ENCODE data around the gene BOLA1. TPM values are rescaled to one million over a fixed set of nuclear protein-coding genes. Genes with fewer than 3 reads are reported as not detected.
"Not testable (repeated sequence)": the region's sequence is repeated elsewhere in the genome, so short reads cannot be mapped to it uniquely, and the experiment has no call there.

The BOLA1 gene
- total RNA-seq, 2 donors from 2014 or later = 23.1 to 26.7 TPM

DNA sequence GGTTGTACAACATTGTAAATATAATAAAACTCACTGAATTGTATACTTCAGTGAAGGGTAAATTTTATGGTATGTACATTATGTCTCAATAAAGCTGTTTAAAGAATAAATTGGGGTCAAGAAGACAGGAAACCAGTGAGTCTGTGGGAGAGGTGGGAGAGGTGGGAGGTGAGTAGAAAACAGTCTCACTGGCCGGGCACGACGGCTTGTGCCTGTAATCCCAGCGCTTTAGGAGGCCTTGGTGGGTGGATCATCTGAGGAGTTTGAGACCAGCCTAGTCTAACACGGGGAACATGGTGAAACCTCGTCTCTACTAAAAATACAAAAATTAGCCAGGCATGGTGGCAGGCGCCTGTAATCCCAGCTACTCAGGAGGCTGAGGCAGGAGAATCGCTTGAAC is 33.1 kb downstream of the BOLA1 start:
- Mint-ChIP-seq H3K36me3 (ENCODE audit: low read depth) (peaks cover 5% of the 10 kb centered on the region), H3K9me3 (no peaks in the 10 kb centered on the region), H3K27ac (no peak overlapping the region), H3K4me3 (no peak overlapping the region), H3K27me3 (peaks cover 8% of the 10 kb centered on the region), H3K4me1 (peaks cover 28% of the 10 kb centered on the region)
- ATAC-seq (replicated peaks) = no peak

DNA sequence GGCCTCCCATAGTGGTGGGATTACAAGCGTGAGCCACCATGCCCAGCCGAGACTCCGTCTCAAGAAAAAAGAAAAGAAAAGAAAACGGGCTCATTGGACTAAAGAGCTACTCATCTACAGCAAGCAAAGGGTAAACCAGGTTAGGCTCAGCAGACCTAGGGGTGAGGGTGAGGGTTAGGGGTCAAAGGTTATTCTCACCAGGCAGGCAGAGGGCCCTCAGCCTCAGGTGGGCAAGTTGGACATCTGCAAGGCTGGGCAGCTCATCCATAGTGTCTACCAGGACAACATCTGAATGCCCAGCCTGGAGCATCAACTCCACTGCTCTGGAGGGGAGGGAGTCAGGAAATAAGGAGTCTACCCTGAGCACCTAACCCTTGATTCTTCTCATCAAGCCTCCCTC is 33.8 kb downstream of the BOLA1 start:
- H3K4me3 Mint-ChIP-seq = no peak overlapping the region
- H3K36me3 Mint-ChIP-seq (ENCODE audit: low read depth) = no peaks in the 10 kb centered on the region
- no peak for ATAC-seq (replicated peaks)
- peaks cover 33% of the 10 kb centered on the region for H3K4me1 Mint-ChIP-seq
- peaks cover 8% of the 10 kb centered on the region for H3K27me3 Mint-ChIP-seq
- no peaks in the 10 kb centered on the region for H3K9me3 Mint-ChIP-seq
- H3K27ac Mint-ChIP-seq = peak overlapping the region; percentile 23

DNA sequence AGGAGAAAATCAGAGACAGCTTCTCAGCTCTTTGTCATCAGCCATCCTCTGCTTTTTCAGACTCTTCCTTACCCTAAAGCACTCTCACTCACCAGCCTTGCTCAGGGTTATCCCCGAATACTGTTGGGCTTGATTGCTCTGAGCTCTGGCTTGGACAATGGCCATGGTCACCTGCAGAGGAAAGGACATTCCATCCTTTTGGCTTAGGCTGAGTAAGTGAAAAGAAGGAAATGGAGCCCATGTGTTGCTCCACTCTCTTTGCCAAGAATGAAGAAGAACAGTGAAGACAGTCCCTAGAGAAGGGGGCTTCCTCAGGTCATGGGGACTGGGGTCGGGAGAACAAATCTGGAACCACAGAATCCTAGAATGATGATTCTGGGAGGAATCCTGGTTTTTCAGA is 35.0 kb downstream of the BOLA1 start:
- Mint-ChIP-seq H3K27me3 (peaks cover 8% of the 10 kb centered on the region), H3K36me3 (ENCODE audit: low read depth) (no peaks in the 10 kb centered on the region), H3K27ac (peak overlapping the region; percentile 23), H3K9me3 (no peaks in the 10 kb centered on the region), H3K4me3 (no peak overlapping the region), H3K4me1 (peaks cover 30% of the 10 kb centered on the region)
- no peak for ATAC-seq (replicated peaks)

DNA sequence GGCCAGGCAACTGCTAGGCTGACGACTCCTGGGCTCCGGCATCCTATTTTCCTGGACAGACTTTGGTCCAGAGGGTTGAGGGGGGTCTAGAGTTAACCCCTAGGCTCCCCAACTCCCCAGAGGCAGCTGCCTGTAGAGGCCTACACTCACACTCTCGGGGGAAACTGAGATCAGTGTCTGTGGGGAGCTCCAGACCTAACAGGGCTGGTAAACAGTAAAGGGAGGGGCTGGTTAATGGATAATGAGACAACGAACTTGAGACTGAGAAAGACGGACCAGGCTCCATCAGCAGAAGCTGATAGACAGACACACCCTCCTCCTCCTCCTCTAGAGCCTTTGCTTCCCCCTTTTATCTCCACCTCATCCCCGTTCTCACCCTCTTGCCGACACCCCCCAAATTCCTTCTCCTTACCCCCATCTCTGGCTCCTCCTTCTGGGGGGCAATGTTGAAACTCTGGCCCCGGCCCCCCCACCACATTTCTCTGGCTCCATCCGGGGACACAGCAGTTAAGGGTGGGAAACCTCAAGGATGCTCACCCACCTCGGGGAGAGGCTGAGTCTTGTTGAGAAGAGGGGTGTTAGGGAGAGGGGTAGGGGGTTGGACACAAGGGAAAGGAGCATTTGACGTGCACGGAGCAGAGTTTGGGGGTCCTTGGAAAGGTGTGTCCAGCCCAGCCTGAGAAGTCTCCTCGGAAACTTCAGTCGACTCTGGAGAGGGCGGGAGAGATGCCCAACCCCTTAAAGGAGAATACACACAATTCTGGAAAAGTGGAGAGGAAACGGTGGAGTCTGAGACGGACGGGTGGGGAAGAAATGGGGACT is 37.0 kb downstream of the BOLA1 start, which contains the start of gene MTMR11:
TSS of gene MTMR11 (minus strand) at position 710 of the 822 bp plus-strand sequence. CDS start at position 478, 232 bp downstream.
- Mint-ChIP-seq H3K27me3 (peaks cover 5% of the 10 kb centered on the region), H3K4me1 (peaks cover 26% of the 10 kb centered on the region), H3K9me3 (no peaks in the 10 kb centered on the region), H3K36me3 (ENCODE audit: low read depth) (no peaks in the 10 kb centered on the region), H3K27ac (peak within 1 kb of the TSS; percentile 70), H3K4me3 (peak within 1 kb of the TSS; percentile 58)
- no peak for ATAC-seq (replicated peaks)

DNA sequence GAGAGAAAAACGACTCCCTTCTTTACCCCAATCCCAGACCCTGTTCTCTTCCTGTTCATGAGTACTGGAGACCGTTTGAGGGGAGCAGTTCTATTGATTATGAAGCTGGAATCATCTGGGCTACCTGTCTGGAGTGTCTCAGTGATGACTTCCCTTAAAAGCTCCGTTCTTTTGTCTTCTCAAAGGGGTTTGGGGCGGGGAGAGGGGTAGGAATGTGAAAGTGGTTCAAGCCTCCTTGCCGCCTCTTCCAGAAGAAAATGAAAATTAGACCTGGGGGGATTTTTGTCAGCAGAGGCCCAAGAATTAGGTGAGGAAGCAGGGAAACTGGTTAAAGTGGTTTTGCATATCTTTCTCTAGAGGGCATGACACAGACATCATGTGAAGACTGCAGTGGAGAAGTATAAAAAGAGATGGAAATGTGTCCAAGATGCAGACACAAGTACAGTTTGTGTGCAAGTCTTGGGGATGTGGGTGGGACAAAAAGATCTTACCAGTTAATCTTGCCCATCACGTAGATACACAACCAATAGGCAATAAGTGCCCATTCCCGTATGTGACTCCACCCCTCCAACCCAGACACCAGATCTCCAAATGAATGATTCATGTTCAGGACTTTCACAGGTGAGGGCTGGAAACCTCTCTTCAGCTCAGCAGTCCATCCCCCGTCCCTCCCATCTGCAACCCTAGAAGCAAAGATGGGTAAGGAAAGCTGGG is 37.8 kb downstream of the BOLA1 start:
- peak; percentile 19 for ATAC-seq (replicated peaks)
- H3K9me3 Mint-ChIP-seq = no peaks in the 10 kb centered on the region
- no peaks in the 10 kb centered on the region for H3K36me3 Mint-ChIP-seq (ENCODE audit: low read depth)
- peaks cover 19% of the 10 kb centered on the region for H3K4me1 Mint-ChIP-seq
- H3K4me3 Mint-ChIP-seq = peak overlapping the region; percentile 58
- peak overlapping the region; percentile 70 for H3K27ac Mint-ChIP-seq
- no peaks in the 10 kb centered on the region for H3K27me3 Mint-ChIP-seq

DNA sequence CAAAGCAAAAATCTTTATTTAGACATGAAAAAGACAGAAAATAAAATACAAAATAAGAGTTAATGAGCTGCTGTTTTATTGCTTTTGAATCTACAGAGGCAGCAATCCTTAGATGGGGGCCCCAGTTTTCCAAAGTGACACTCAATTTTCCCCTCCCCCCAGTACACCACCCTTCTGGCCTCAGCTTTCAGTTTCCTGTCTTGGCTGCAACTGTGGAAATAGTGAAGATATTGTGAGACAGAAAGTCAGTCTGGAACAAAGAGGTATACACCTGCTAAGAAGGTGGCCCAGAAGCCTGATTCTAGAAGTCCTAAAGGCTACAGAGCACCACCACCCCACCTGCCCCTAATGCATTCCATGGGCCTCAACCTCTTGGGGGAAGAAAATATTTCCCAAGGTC is 38.4 kb downstream of the BOLA1 start:
- Mint-ChIP-seq H3K27ac (peak overlapping the region; percentile 70), H3K4me3 (peak overlapping the region; percentile 58), H3K27me3 (no peaks in the 10 kb centered on the region), H3K4me1 (peaks cover 19% of the 10 kb centered on the region), H3K9me3 (no peaks in the 10 kb centered on the region), H3K36me3 (ENCODE audit: low read depth) (no peaks in the 10 kb centered on the region)
- peak; percentile 31 for ATAC-seq (replicated peaks)

DNA sequence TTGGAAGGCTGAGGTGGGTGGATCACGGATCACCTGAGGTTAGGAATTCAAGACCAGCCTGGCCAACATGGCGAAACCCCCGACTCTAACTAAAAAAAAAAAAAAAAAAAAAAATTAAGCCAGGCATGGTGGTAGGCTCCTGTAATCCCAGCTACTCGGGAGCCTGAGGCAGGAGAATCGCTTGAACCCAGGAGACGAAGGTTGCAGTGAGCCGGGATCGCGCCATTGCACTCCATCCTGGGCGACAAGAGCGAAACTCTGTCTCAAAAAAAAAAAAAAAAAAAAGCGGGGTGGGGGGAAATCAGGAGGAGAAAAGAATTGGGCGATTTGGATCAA is 39.3 kb downstream of the BOLA1 start:
- ATAC-seq (replicated peaks); H3K9me3 Mint-ChIP-seq; H3K27me3 Mint-ChIP-seq; H3K36me3 Mint-ChIP-seq (ENCODE audit: low read depth): not testable (repeated sequence)
- Mint-ChIP-seq H3K4me3 (peak overlapping the region; percentile 55), H3K4me1 (peaks cover 26% of the 10 kb centered on the region), H3K27ac (peak overlapping the region; percentile 48)

DNA sequence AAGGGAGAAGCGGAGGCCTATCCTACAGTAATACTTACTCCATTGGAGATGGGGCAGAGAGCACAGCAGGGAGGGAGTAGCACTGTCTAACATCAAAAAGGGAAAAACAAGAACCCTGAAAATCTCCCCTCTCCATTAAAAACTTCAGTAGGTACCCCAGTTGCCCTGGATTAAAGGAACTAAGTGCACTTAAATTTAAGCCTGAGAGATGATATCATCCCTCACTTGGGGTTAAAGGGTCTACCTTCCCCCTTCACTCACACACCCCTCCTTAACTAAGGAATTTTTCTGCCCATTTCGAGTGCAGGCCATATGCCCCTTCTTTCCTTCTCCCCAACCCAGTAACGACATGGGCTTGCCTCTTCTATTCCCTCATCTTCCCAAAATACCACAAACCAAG is 41.1 kb downstream of the BOLA1 start:
- H3K27me3 Mint-ChIP-seq = no peaks in the 10 kb centered on the region
- H3K4me3 Mint-ChIP-seq = no peak overlapping the region
- H3K36me3 Mint-ChIP-seq (ENCODE audit: low read depth) = peaks cover 20% of the 10 kb centered on the region
- H3K27ac Mint-ChIP-seq = peak overlapping the region; percentile 14
- ATAC-seq (replicated peaks) = no peak
- H3K9me3 Mint-ChIP-seq = no peaks in the 10 kb centered on the region
- peaks cover 27% of the 10 kb centered on the region for H3K4me1 Mint-ChIP-seq

DNA sequence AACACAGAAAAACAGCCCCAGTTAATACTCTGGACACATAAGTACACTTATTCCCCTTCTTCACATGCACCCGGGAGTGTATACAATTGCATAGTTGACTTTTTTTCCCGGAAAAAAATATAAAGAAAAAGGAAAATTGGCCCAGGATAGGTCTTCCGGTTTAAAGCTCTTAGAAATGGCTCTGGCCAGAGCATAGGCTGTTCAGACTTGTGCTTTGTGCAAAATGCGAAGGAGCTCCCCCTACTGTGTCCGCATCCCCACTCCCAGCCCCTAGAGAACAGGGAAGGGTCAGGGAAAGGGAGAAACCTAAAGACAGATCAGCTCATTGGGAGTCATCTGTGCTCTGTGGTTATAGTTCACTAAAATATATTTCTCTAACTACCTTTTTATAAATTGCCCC is 42.8 kb downstream of the BOLA1 start:
- H3K4me3 Mint-ChIP-seq = no peak overlapping the region
- H3K27ac Mint-ChIP-seq = no peak overlapping the region
- no peaks in the 10 kb centered on the region for H3K27me3 Mint-ChIP-seq
- ATAC-seq (replicated peaks) = no peak
- H3K36me3 Mint-ChIP-seq (ENCODE audit: low read depth) = peaks cover 38% of the 10 kb centered on the region
- H3K4me1 Mint-ChIP-seq = peaks cover 25% of the 10 kb centered on the region
- no peaks in the 10 kb centered on the region for H3K9me3 Mint-ChIP-seq

DNA sequence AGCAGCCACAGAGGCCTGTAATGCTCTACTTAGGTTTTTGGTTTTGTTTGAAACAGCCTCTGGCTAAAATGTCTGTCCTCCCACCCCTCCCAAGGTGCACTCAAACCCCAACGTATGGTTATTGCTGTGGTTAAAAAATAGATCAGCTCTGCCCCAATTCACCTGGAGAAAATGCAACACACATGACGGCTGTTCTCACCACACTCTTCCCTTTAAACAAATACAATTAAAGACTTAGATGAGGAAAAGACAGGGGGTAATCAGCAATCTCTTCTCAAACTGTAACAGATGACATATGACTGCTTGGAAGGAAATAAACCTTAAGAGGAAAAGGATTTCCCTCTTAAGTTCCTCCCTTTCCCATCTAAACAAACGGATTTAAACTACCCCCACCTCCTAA is 43.5 kb downstream of the BOLA1 start:
- no peak overlapping the region for H3K4me3 Mint-ChIP-seq
- no peaks in the 10 kb centered on the region for H3K9me3 Mint-ChIP-seq
- peaks cover 18% of the 10 kb centered on the region for H3K4me1 Mint-ChIP-seq
- H3K27ac Mint-ChIP-seq = peak overlapping the region; percentile 68
- H3K27me3 Mint-ChIP-seq = no peaks in the 10 kb centered on the region
- no peak for ATAC-seq (replicated peaks)
- H3K36me3 Mint-ChIP-seq (ENCODE audit: low read depth) = peaks cover 45% of the 10 kb centered on the region

DNA sequence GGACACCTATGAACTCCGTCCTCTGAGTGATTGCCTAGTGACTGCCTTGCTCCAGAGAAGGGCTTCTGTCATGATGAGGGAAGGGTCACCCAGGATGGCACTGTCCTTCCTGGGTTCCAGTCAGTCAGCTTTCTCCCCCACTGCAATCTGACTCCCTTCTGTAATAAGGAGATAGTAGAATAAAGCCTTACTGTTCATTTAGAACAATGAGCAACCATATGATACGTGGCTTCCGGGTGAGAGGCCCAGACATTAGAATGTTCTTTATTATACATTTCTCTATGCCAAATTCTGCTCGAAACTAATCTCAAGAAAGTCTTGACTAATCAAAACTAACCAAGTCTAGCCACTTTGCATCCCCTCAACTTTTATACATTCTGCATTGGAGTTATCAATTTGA is 45.8 kb downstream of the BOLA1 start:
- Mint-ChIP-seq H3K36me3 (ENCODE audit: low read depth) (peaks cover 68% of the 10 kb centered on the region), H3K27ac (no peak overlapping the region), H3K9me3 (no peaks in the 10 kb centered on the region), H3K4me3 (no peak overlapping the region), H3K4me1 (peaks cover 7% of the 10 kb centered on the region), H3K27me3 (no peaks in the 10 kb centered on the region)
- ATAC-seq (replicated peaks) = no peak

DNA sequence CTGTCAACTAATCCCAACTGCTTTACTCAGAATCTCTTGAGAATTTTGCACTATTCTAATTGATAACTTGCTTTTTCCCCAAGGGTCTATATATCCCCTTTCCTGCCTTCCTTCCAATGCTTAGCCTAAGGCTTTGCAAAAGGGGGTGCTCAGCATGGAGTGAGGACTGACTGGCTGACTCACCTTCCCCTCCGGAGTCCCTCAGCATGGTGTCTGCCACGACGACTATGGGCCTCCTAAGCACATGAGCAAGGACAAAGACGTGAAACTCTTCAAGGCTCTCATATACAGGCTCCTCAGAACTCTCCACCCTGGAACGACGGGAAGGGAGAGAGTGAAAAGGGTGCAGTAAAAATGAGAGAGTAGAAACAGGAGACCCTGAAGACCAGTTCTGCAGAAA is 50.5 kb downstream of the BOLA1 start:
- H3K4me3 Mint-ChIP-seq = no peak overlapping the region
- ATAC-seq (replicated peaks) = no peak
- H3K27ac Mint-ChIP-seq = no peak overlapping the region
- H3K36me3 Mint-ChIP-seq (ENCODE audit: low read depth) = peaks cover 93% of the 10 kb centered on the region
- H3K27me3 Mint-ChIP-seq = no peaks in the 10 kb centered on the region
- peaks cover 5% of the 10 kb centered on the region for H3K4me1 Mint-ChIP-seq
- no peaks in the 10 kb centered on the region for H3K9me3 Mint-ChIP-seq

Measured in activated T-helper 17 cell treated with anti-CD3 and anti-CD28 coated beads, Interleukin-2, amount 50 U/mL, for 72 hours (primary cell).